ENCODE data around the gene CCDC149.
"Not testable (repeated sequence)": the region's sequence is repeated elsewhere in the genome, so short reads cannot be mapped to it uniquely, and the experiment has no call there.

CCDC149 gene

DNA sequence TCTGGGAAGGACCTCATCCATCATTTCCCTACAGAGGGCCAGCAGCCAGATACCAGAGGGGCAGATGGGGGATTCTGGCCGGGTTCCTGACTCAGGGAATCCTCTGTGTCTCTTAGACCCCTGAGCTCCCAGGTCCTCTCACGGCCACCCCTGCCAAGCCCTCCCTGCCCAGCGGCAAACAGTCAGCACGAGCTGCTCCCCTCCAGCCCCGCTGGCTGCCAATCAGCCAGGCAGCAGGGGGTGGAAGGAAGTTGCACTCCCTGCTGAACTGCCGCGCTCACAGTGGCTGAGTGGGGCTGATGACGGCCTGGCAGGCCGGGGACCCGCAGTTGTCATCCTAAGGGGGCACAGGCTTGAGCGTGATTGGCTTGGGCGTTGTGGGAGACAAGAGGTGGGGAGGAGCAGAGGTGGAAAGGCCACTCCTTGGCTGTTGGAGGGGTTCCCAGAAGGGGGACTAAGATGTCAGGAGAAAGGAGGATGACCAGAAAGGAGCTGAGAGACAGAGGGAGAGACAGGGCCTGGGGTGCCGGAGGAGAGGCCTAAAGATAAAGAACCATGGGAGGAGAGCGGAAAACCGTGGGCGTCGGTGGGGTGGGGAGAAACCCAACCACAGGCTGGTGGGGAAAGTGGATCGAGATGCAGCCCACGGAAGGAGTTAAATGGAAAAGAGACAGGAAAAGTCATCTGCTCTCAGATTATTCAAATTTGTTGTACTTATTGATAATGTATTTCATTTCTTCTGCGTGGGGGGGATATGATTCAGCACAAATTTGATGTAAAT is 4.4 kb upstream of the CCDC149 start:
- no peak for TF ChIP-seq CTCF (conservative IDR thresholded peaks at IDR 0.05)
- no peak for TF ChIP-seq ZFX (IDR thresholded peaks at IDR 0.05)

DNA sequence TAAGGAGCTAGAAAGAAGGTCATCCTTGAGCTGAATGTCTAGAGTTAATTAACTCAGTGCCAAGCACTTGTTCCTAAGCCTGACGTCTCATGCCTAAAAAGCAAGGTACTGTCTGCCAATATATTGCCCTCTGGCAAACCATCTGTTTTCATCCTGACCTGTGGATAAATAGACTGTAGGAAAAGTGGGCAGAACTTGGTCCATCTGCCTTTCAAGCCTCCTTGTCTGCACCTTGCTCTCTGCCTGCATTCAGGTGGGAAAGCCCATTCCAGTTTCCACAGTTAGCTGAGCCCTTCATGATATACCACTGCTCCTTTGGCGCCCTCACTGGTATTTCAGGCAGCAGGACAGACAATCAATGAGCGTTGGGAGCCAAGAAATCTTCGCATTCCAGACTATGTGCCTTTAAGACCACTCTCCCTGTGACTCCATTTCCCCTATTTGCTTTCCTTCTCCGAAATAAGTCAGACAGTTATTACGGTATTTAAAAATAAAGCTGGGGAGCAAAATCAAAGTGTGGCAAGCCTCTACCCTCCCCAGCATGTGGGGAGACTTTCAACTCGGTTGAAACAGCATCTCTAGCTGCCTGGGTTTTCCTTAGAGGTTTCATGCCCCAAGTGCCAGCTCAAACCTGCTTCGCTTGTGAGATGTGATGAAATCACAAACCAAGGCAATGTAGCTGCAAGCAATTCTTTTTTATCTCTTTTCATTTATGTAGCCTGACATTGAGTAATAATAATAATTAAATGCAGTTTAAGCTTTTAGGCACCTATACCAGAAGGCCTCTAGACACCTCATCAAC is 2.5 kb upstream of the CCDC149 start:
- no peak for TF ChIP-seq CTCF (conservative IDR thresholded peaks at IDR 0.05)
- no peak for TF ChIP-seq ZFX (IDR thresholded peaks at IDR 0.05)
- no peak overlapping the region for H3K27ac ChIP-seq

More for the DNA sequence above, 4.4 kb upstream of the CCDC149 start:
- H3K27ac ChIP-seq: no peak overlapping the region

DNA sequence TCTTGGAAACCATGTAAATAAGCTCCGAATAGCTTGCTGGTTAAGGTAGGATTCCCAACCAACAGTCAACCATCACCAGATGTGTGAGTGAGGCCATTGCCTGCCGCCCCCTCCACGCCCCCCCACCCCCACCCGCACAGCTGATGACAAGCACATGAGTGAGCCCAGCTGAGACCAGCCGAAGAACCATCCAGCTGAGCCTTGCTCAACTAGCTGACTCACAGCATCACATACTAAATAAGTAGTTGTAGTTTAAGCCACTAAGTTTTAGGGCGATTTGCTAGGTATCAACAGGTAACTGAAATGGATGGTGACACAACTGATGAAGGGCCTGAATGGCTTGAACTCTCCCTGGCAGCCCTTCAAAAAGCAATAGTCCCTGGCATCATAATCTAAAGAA is 1.6 kb upstream of the CCDC149 start:
- TF ChIP-seq ZFX (IDR thresholded peaks at IDR 0.05) (no peak), CTCF (conservative IDR thresholded peaks at IDR 0.05) (no peak)
- no peak overlapping the region for H3K27ac ChIP-seq

- peak overlapping the region; percentile 97 for H3K27ac ChIP-seq
- TF ChIP-seq CTCF (conservative IDR thresholded peaks at IDR 0.05) (no peak), ZFX (IDR thresholded peaks at IDR 0.05) (no peak)
Measured at GRCh38 chr4:24913119-24913485, 260 bp upstream of the CCDC149 start.

- TF ChIP-seq ZFX (IDR thresholded peaks at IDR 0.05): no peak
- no peak for TF ChIP-seq CTCF (conservative IDR thresholded peaks at IDR 0.05)
- H3K27ac ChIP-seq: no peak overlapping the region
Measured at GRCh38 chr4:24910499-24910898, 2.3 kb downstream of the CCDC149 start.

DNA sequence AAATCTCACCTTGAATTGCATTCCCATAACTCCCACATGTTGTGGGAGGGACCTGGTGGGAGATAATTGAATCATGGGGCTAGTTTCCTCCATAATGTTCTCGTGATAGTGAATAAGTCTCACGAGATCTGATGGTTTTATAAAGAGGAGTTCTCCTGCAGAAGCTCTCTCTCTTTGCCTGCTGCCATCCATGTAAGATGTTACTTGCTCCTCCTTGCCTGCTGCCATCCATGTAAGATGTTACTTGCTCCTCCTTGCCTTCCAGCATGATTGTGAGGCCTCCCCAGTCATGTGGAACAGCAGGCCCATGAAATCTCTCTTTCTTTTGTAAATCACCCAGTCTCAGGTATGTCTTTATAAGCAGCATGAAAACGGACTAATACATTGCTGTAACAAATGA is 3.2 kb downstream of the CCDC149 start:
- H3K27ac ChIP-seq: not testable (repeated sequence)

GRCh38 chr4:24897639-24898038 is 15.2 kb downstream of the CCDC149 start:
- TF ChIP-seq CTCF (conservative IDR thresholded peaks at IDR 0.05) (no peak), ZFX (IDR thresholded peaks at IDR 0.05) (no peak)
- H3K27ac ChIP-seq: no peak overlapping the region
